PFSK-1 (cell line): ENCODE measurements around the gene HSPE1.

Experiments
- FOXP2 ChIP-seq: optimal IDR thresholded peaks from 2 replicates; pipeline ENCODE3; 2011; ENCODE audit warnings: borderline replicate concordance, control low read depth, inconsistent platforms; ENCODE audit not compliant: insufficient read depth; ENCODE audit errors: extremely low read length, extremely low read depth
- POLR2AphosphoS5 ChIP-seq: IDR thresholded peaks from 2 replicates; pipeline ENCODE4 v1.6.1; 2012; ENCODE audit warnings: low read depth, mild to moderate bottlenecking, control low read depth, low read length, moderate library complexity
- REST ChIP-seq, 2 experiments: IDR thresholded peaks; 2 replicates each; pipeline versions ENCODE4 v1.6.1 to v1.8.0; 2011 to 2012; ENCODE audit warnings: low read depth in 2 of 2, low read length in 2 of 2, control low read depth in 1 of 2, inconsistent platforms in 1 of 2, mild to moderate bottlenecking in 1 of 2, moderate library complexity in 1 of 2; ENCODE audit not compliant: insufficient read depth in 1 of 2
- SIN3A ChIP-seq: IDR thresholded peaks from 2 replicates; pipeline ENCODE4 v1.6.1; 2012; ENCODE audit warnings: mild to moderate bottlenecking, low read length, moderate library complexity, borderline replicate concordance; ENCODE audit not compliant: insufficient read depth
- TAF1 ChIP-seq: IDR thresholded peaks from 2 replicates; pipeline ENCODE4 v1.6.1; 2012; ENCODE audit warnings: low read length, control low read depth, borderline replicate concordance; ENCODE audit not compliant: insufficient read depth

Gene HSPE1

GRCh38 chr2:197453914-197454398 is 46.2 kb upstream of the HSPE1 start:
- TF ChIP-seq POLR2AphosphoS5 (peak; percentile 4), SIN3A (peak; percentile 49; the same call in 1 of the 2 replicates), TAF1 (no peak)

- TF ChIP-seq FOXP2 (no peak), POLR2AphosphoS5 (no peak), SIN3A (no peak), REST (IDR thresholded peaks at IDR 0.05; ENCODE audit: insufficient read depth in 1 of 2, low read depth in 2 of 2, low read length in 2 of 2) (no peak), TAF1 (no peak)
Observed at GRCh38 chr2:197454923-197455322, 45.3 kb upstream of the HSPE1 start.

GRCh38 chr2:197455428-197455827 is 44.8 kb upstream of the HSPE1 start:
- TF ChIP-seq POLR2AphosphoS5 = no peak
- TF ChIP-seq REST (IDR thresholded peaks at IDR 0.05; ENCODE audit: insufficient read depth in 1 of 2, low read depth in 2 of 2, low read length in 2 of 2) = no peak

- TF ChIP-seq REST (IDR thresholded peaks at IDR 0.05; ENCODE audit: insufficient read depth in 1 of 2, low read depth in 2 of 2, low read length in 2 of 2) = no peak
- TF ChIP-seq POLR2AphosphoS5 = no peak
- no peak for TF ChIP-seq TAF1
- TF ChIP-seq SIN3A = no peak
- no peak for TF ChIP-seq FOXP2
Observed at GRCh38 chr2:197460649-197461048, 39.5 kb upstream of the HSPE1 start.

GRCh38 chr2:197461057-197461456 is 39.1 kb upstream of the HSPE1 start:
- no peak for TF ChIP-seq TAF1
- no peak for TF ChIP-seq POLR2AphosphoS5
- TF ChIP-seq FOXP2 = no peak
- no peak for TF ChIP-seq SIN3A
- no peak for TF ChIP-seq REST (IDR thresholded peaks at IDR 0.05; ENCODE audit: insufficient read depth in 1 of 2, low read depth in 2 of 2, low read length in 2 of 2)

GRCh38 chr2:197464175-197464574 is 36.0 kb upstream of the HSPE1 start:
- TF ChIP-seq REST (IDR thresholded peaks at IDR 0.05; ENCODE audit: insufficient read depth in 1 of 2, low read depth in 2 of 2, low read length in 2 of 2) (no peak), SIN3A (no peak), FOXP2 (no peak), TAF1 (no peak), POLR2AphosphoS5 (no peak)
